ENCODE results near the gene IL12RB2. TPM values are rescaled to one million over a fixed set of nuclear protein-coding genes. Genes with fewer than 3 reads are reported as not detected.

IL12RB2 gene
- total and polyA plus RNA-seq, 2 donors (not counting 1 experiment from before 2014, with no cell fraction given) = 0.01 TPM; not detected in 1

GRCh38 chr1:67404212-67404620 lies 96.5 kb downstream of the IL12RB2 start:
- H3K9me3 ChIP-seq (ENCODE audit: control insufficient read depth, insufficient read depth, low read depth, low read length) = no peaks in the 10 kb centered on the region
- no peak for TF ChIP-seq EZH2 (IDR thresholded peaks at IDR 0.05; ENCODE audit: low read length, missing control alignments)
- TF ChIP-seq, protein P1, sequence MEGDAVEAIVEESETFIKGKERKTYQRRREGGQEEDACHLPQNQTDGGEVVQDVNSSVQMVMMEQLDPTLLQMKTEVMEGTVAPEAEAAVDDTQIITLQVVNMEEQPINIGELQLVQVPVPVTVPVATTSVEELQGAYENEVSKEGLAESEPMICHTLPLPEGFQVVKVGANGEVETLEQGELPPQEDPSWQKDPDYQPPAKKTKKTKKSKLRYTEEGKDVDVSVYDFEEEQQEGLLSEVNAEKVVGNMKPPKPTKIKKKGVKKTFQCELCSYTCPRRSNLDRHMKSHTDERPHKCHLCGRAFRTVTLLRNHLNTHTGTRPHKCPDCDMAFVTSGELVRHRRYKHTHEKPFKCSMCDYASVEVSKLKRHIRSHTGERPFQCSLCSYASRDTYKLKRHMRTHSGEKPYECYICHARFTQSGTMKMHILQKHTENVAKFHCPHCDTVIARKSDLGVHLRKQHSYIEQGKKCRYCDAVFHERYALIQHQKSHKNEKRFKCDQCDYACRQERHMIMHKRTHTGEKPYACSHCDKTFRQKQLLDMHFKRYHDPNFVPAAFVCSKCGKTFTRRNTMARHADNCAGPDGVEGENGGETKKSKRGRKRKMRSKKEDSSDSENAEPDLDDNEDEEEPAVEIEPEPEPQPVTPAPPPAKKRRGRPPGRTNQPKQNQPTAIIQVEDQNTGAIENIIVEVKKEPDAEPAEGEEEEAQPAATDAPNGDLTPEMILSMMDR (conservative IDR thresholded peaks at IDR 0.05 in 1 of 2, IDR thresholded peaks at IDR 0.05 in 1 of 2; ENCODE audit: low read depth in 1 of 2, low read length in 2 of 2) = no peak
- no peak overlapping the region for H3K9ac ChIP-seq (ENCODE audit: insufficient read depth, low read length)
- H3K27me3 ChIP-seq (ENCODE audit: control insufficient read depth, insufficient read depth, low read length) = no peaks in the 10 kb centered on the region
- DNase-seq (ENCODE audit: low read depth in 2 of 2) = peak; percentile 52 to 56
- H3K4me1 ChIP-seq (ENCODE audit: control insufficient read depth, extremely low read depth, insufficient read depth, low read length) = peaks cover 8% of the 10 kb centered on the region
- H3K79me2 ChIP-seq (ENCODE audit: control insufficient read depth, insufficient read depth, low read length) = no peaks in the 10 kb centered on the region
- no peak overlapping the region for H3K4me3 ChIP-seq (replicated peaks in 1 of 4; ENCODE audit: control extremely low read depth in 1 of 4, insufficient read depth in 1 of 4, low read depth in 3 of 4, low read length in 4 of 4)
- H3K4me2 ChIP-seq (ENCODE audit: extremely low read depth, insufficient read depth, low read length) = no peak overlapping the region
- H2AFZ ChIP-seq (ENCODE audit: low read length) = no peak overlapping the region
- H4K20me1 ChIP-seq (ENCODE audit: control insufficient read depth, extremely low read depth, insufficient read depth, low read length) = no peaks in the 10 kb centered on the region
- H3K27ac ChIP-seq (ENCODE audit: insufficient read depth, low read length) = peak overlapping the region; percentile 54
- no peaks in the 10 kb centered on the region for H3K36me3 ChIP-seq (ENCODE audit: control insufficient read depth, insufficient read depth, low read length)

- Histone ChIP-seq H3K79me2 (ENCODE audit: control insufficient read depth, insufficient read depth, low read length) (no peaks in the 10 kb centered on the region), H3K9ac (ENCODE audit: insufficient read depth, low read length) (no peak overlapping the region), H3K4me1 (ENCODE audit: control insufficient read depth, extremely low read depth, insufficient read depth, low read length) (peaks cover 6% of the 10 kb centered on the region), H3K36me3 (ENCODE audit: control insufficient read depth, insufficient read depth, low read length) (no peaks in the 10 kb centered on the region), H3K9me3 (ENCODE audit: control insufficient read depth, insufficient read depth, low read depth, low read length) (no peaks in the 10 kb centered on the region), H4K20me1 (ENCODE audit: control insufficient read depth, extremely low read depth, insufficient read depth, low read length) (no peaks in the 10 kb centered on the region), H3K4me2 (ENCODE audit: extremely low read depth, insufficient read depth, low read length) (no peak overlapping the region), H3K4me3 (replicated peaks in 1 of 4; ENCODE audit: control extremely low read depth in 1 of 4, insufficient read depth in 1 of 4, low read depth in 3 of 4, low read length in 4 of 4) (no peak overlapping the region), H2AFZ (ENCODE audit: low read length) (no peak overlapping the region), H3K27me3 (ENCODE audit: control insufficient read depth, insufficient read depth, low read length) (no peaks in the 10 kb centered on the region), H3K27ac (ENCODE audit: insufficient read depth, low read length) (no peak overlapping the region)
- TF ChIP-seq EZH2 (IDR thresholded peaks at IDR 0.05; ENCODE audit: low read length, missing control alignments) = no peak
- TF ChIP-seq, protein P1 (conservative IDR thresholded peaks at IDR 0.05 in 1 of 2, IDR thresholded peaks at IDR 0.05 in 1 of 2; ENCODE audit: low read depth in 1 of 2, low read length in 2 of 2) = no peak
- DNase-seq (ENCODE audit: low read depth in 2 of 2) = no peak
Measured at GRCh38 chr1:67405473-67406245, 98.0 kb downstream of the IL12RB2 start.

DNA sequence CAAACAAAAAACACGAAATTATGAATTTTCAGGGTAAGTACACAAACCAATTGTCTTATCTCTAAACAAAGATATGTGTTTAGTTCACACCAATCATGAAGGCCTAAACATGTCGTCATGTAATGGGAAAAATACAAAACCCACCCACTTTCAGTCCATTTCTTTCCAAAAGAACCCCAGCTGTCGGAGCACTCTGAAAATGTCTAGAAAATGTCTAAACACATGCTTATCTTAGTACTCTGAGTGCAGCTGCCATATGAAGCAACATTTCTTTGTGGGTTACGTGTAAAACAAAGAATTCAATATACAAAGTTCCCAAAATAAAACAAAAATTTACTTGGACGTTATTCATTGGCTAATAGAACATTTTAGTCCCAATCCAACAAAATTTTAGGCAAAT lies 99.8 kb downstream of the IL12RB2 start:
- Histone ChIP-seq H3K27me3 (ENCODE audit: control insufficient read depth, insufficient read depth, low read length) (no peaks in the 10 kb centered on the region), H3K4me3 (replicated peaks in 1 of 4; ENCODE audit: control extremely low read depth in 1 of 4, insufficient read depth in 1 of 4, low read depth in 3 of 4, low read length in 4 of 4) (no peak overlapping the region), H3K36me3 (ENCODE audit: control insufficient read depth, insufficient read depth, low read length) (no peaks in the 10 kb centered on the region), H4K20me1 (ENCODE audit: control insufficient read depth, extremely low read depth, insufficient read depth, low read length) (no peaks in the 10 kb centered on the region), H3K4me1 (ENCODE audit: control insufficient read depth, extremely low read depth, insufficient read depth, low read length) (peaks cover 6% of the 10 kb centered on the region), H3K79me2 (ENCODE audit: control insufficient read depth, insufficient read depth, low read length) (no peaks in the 10 kb centered on the region), H2AFZ (ENCODE audit: low read length) (no peak overlapping the region), H3K9me3 (ENCODE audit: control insufficient read depth, insufficient read depth, low read depth, low read length) (no peaks in the 10 kb centered on the region), H3K27ac (ENCODE audit: insufficient read depth, low read length) (no peak overlapping the region), H3K4me2 (ENCODE audit: extremely low read depth, insufficient read depth, low read length) (no peak overlapping the region), H3K9ac (ENCODE audit: insufficient read depth, low read length) (no peak overlapping the region)
- peak in 1 of 2 donors; percentile 87 for DNase-seq (ENCODE audit: low read depth in 2 of 2)
- TF ChIP-seq, protein P1 (conservative IDR thresholded peaks at IDR 0.05 in 1 of 2, IDR thresholded peaks at IDR 0.05 in 1 of 2; ENCODE audit: low read depth in 1 of 2, low read length in 2 of 2) = no peak
- TF ChIP-seq EZH2 (IDR thresholded peaks at IDR 0.05; ENCODE audit: low read length, missing control alignments) = no peak
